GM12892 (cell line): ENCODE data around the gene ZNF280B. TPM values are rescaled to one million over a fixed set of nuclear protein-coding genes. Genes with fewer than 3 reads are reported as not detected.

ENCODE experiments used
- DNase-seq: peaks from one replicate; pipeline ENCODE4 v3.0.0; 2011; ENCODE audit not compliant: insufficient read length
- FAIRE-seq: peaks from 2 replicates; lab custom pipeline; 2011; peaks lifted over from hg19 to GRCh38; lab: Jason Lieb, UNC
- POLR2A ChIP-seq: IDR thresholded peaks from 2 replicates; pipeline ENCODE4 v1.6.1; 2011; ENCODE audit warnings: low read depth, low read length, control low read depth
- POLR2AphosphoS5 ChIP-seq: IDR thresholded peaks from 2 replicates; pipeline ENCODE4 v1.6.1; 2011; ENCODE audit warnings: low read depth, low read length, control low read depth
- TAF1 ChIP-seq: IDR thresholded peaks from 2 replicates; pipeline ENCODE4 v1.6.1; 2011; ENCODE audit warnings: low read depth, mild to moderate bottlenecking, control low read depth, low read length, borderline replicate concordance
- polyA plus RNA-seq: library from polyadenylated mRNA; unstranded; fragments of >200 nt; gene quantifications from one replicate; pipeline ENCODE4 v1.2.1, GENCODE V29; 2012; ENCODE audit warnings: missing spikeins, inconsistent platforms; ENCODE audit not compliant: missing spikeins

The ZNF280B gene
- polyA plus RNA-seq = 2.9 TPM

GRCh38 chr22:22508274-22509176, at the start of gene ZNF280B:
Gene ZNF280B, minus strand, starts transcription at chr22:22508742. Its CDS starts 19,344 bp downstream, at chr22:22489398.
- TF ChIP-seq TAF1 (no peak), POLR2A (peak; percentile 69; the same call in 1 of the 2 replicates)
- FAIRE-seq (peak; percentile 99), DNase-seq (peak; percentile 79)

- TF ChIP-seq POLR2A (no peak), POLR2AphosphoS5 (no peak), TAF1 (no peak)
- no peak for DNase-seq
- no peak for FAIRE-seq
Measured at GRCh38 chr22:22556995-22557925, 48.7 kb upstream of the ZNF280B start.

GRCh38 chr22:22556578-22556977, 48.0 kb upstream of the ZNF280B start:
- TF ChIP-seq TAF1 (no peak), POLR2AphosphoS5 (no peak), POLR2A (no peak)
- FAIRE-seq (no peak), DNase-seq (no peak)

DNA sequence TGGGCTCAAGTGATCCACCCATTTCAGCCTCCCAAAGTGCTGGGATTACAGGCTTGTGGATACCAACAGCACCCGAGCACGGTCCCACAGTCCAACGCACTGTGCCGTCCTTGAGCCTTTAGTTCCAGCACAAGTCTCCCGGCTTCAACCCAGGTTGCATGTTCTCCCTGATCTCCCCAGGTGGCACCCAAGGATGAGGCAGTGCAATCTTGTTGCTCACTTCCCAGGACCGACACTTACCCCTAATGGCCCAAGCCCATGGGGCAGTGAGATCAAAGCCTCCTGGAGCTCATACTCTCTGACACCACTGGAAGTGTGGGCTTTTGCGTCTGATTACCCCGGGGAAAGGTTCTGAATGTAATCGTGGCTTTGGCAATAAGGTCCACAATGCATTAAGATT, 47.1 kb upstream of the ZNF280B start:
- DNase-seq (no peak), FAIRE-seq (no peak)
- TF ChIP-seq POLR2AphosphoS5 (no peak), POLR2A (no peak), TAF1 (no peak)

DNA sequence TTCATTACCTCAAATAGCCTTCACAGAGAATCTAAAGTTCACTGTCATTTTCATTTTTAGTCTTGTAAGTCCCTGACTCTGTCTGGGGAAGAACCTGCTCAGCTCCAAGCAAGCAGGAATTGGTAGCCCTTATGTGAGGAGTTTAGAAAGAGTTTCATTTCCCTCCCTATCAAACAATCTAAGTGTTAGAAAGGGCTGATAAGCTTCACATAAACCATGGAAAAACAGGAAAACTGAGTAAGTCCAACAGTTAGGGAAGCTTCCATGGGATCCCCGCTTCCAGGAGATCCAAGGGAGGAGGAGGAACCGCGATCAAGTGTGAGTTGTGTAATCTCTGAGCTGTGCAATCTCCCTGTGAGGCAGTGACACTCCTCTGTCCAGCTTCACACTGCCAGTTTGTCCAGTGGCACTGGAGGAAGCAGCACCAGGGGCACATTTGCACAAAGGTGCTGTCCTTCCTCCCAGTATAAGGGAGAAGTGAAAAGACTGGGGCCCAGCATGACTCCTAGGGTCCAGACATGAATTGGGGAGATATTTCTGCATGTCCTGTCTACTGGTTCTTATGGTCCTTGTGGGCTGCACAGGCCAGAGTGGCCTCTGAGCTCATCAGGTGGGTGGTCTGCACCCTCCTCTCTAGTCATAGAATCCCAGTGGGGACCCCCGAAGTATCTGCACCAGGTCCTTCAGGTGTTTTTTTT, 46.2 kb upstream of the ZNF280B start:
- no peak for TF ChIP-seq POLR2A
- no peak for TF ChIP-seq TAF1
- TF ChIP-seq POLR2AphosphoS5 = no peak
- DNase-seq (no peak), FAIRE-seq (peak; percentile 46)

- TF ChIP-seq TAF1 = no peak
- TF ChIP-seq POLR2A = no peak
- TF ChIP-seq POLR2AphosphoS5 = no peak
- DNase-seq (no peak), FAIRE-seq (no peak)
Measured at GRCh38 chr22:22553735-22554586, 45.4 kb upstream of the ZNF280B start.

DNA sequence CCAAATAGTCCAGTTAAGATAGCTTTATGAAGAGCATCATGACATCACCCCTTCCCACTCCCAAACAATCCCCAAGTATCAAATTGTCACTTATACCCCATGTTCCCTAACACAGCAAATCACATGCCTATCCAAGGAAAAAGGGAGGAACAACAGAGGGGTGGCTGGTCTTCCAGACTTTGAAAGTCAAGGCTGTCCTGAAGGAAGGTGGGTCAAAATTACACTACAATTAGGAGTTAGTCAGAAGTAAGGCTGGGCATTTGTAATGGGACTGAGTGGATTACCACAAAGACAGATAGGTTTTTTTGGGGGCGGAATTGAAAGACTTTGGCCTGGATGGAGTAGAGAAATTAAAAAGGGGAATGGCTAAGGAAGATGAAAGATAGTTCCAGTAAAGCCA, 44.6 kb upstream of the ZNF280B start:
- TF ChIP-seq POLR2A = no peak
- no peak for TF ChIP-seq POLR2AphosphoS5
- no peak for TF ChIP-seq TAF1
- no peak for DNase-seq
- no peak for FAIRE-seq

DNA sequence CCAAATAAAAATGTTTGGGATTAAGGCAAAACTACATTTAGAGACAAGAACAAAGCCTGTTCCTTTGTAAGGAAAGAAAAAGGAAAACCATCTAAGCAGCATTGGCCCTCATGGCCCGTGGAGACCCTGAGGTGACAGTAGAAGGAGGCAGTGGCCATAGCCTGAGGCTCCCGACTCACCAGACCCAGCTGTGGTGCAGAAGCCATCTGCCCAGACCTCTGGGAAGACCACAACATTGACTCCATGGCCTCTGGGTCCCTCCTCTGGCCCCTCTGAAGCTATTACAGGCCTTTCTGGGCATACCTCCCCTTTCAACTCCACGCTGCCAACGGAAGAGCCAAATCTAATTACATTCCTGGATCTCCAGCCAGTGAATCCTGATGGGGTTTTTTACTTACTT, 44.1 kb upstream of the ZNF280B start:
- no peak for FAIRE-seq
- no peak for DNase-seq
- TF ChIP-seq TAF1 (no peak), POLR2A (no peak), POLR2AphosphoS5 (no peak)

GRCh38 chr22:22550789-22551434, 42.4 kb upstream of the ZNF280B start:
- FAIRE-seq (no peak), DNase-seq (no peak)
- TF ChIP-seq POLR2AphosphoS5 (no peak), POLR2A (no peak), TAF1 (no peak)

GRCh38 chr22:22548910-22549309, 40.4 kb upstream of the ZNF280B start:
- FAIRE-seq (no peak), DNase-seq (no peak)
- TF ChIP-seq TAF1 (no peak), POLR2A (no peak), POLR2AphosphoS5 (no peak)
